ENCODE results near the gene TP53TG5.

TP53TG5 gene

DNA sequence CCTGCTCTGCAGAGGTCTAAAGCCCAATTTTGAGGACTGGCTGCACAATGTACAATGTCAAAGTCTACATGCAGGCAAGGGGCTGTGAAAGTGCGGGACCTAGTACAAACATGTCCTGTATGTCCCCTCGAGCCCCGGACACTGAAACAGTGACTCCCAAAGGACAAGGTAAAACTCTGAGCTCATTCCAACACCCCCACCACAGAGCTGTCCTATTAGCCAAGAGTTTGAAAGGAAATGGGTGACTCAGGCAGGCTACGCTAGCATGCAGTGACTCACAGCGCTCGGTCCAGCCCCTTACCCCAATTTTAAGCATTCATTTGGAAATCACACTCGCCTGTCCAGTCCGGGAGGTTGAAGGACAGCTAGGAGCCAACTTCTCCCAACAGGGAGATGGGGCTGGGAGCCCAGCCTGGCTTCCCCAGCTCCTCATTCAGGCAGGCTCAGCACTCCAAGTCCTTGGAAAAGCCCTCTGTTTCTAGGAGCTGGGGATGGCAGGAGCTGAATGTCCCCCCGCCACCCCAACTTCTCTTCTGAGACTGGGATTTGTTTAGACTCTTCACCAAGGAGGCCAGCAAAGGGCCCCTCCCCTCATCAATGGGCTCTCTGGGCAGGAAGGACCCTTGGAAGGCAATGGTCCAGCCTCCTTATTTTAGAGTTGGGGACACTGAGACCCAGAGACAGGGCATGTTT is 33.8 kb downstream of the TP53TG5 start:
- no peak for TF ChIP-seq CTCF (conservative IDR thresholded peaks at IDR 0.05; ENCODE audit: control insufficient read depth, insufficient read depth, low read depth, low read length)
- peak; percentile 94 for DNase-seq (ENCODE audit: low read depth)
- peak overlapping the region; percentile 36 for H3K4me3 ChIP-seq (ENCODE audit: control insufficient read depth, low read depth, low read length)

DNA sequence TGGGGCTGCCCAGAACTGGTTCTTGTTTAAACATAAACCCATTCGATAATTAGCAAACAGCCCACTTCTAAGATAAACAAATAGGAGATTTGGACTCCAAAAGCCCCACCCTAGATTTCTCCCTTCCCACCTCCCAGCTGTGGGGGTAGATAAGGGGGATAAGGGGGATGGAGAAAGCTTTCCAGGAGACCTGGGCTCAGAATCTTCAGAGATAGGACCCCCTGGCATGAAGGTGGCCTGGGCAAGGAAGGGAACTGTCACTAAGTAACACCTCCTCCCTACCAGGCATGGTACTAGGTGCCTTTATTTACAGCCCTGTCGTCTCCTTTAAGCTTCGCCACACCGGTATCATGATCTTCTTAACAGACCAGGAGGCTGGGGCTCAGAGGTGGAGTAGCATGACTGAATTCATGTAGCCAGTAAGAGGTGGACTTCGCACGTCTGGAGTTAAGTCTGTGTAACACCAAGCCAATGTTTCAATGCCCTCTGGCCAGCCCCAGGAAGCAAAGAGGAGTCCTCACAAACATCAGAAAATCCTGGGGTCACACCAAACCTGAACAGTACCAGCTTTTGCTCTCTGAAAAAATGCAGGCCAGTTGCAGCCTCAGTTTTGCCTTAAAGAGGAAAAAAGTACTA is 34.5 kb downstream of the TP53TG5 start:
- no peak for DNase-seq (ENCODE audit: low read depth)
- peak overlapping the region; percentile 36 for H3K4me3 ChIP-seq (ENCODE audit: control insufficient read depth, low read depth, low read length)

DNA sequence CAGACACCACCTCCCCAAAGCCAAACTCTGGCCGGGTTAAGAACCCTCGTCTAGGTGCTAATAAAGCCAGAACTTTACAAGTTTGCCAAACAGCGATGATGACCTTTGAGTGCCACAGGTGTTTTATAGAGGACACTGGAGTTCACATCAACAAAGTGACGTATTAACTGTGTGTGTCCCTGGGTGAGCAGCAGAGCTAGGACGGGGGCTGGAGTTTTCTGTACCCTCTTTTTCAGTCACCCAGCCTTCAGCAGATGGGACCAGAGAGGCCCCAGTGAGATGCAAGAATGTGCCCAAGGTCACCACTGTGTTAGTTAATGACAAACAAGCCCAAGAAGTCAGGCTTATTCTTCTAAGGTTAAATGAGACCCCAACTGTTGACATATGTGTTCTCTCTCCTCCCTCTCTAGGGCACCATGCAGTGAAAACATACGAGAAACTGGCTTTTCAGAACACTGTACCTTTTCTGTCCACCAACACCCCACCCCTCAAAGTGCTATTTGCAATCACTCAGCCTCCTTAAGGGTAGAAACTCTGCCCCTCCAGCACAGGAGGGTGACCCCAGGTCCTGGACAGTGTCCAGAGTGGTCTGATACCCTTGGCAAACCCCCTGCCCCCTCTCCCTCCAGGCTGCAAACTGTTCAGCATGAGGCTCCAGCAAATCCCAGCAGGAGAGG is 35.1 kb downstream of the TP53TG5 start:
- no peak overlapping the region for H3K4me3 ChIP-seq (ENCODE audit: control insufficient read depth, low read depth, low read length)
- TF ChIP-seq CTCF (conservative IDR thresholded peaks at IDR 0.05; ENCODE audit: control insufficient read depth, insufficient read depth, low read depth, low read length), result no peak
- no peak for DNase-seq (ENCODE audit: low read depth)

More for the DNA sequence above, 34.5 kb downstream of the TP53TG5 start:
- TF ChIP-seq CTCF (conservative IDR thresholded peaks at IDR 0.05; ENCODE audit: control insufficient read depth, insufficient read depth, low read depth, low read length), result no peak

DNA sequence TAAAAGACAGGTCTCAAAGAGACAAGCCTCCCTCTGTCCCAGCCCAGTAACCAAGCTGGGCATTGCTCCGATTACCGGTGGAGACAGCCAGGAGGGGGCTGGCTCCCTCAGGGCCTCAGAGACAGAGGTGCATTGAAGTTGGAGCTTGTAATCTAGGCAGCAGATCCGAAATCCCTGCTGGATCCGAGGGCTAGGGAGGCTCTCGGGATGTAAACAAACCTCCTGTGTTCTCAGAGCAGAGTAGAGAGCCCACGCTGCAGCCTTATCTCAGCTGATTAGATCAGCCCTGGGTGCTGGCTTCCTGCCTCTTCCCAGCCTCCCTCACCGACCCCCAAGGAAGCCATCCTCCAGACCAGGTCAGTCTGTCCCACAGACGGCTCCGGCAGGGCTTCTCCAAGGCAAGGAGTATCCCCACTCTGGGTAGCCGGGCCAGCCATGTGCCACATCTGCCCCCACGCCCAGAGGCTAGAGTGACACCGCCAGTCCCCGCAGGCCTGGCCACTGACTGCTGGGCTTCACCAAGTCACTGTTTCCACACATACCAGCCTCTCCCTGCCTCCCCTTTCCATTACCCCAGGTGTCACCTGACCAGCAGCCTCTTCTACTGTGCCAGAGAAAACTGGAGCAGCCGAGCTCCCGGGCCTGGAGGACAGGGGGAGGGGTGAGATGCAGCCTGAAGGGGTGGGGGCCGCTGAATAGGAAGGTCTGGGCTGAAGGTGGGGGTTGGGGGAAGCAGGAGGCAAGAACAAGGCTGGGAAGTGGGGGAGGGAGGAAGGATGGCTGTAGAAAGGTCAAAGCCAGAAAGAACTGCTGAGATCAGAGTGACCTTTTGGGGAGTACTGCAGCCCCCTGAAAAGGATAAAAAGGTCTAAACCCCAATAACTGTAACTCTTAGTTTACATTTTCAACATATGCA is 35.9 kb downstream of the TP53TG5 start:
- DNase-seq (ENCODE audit: low read depth), result no peak
- TF ChIP-seq CTCF (conservative IDR thresholded peaks at IDR 0.05; ENCODE audit: control insufficient read depth, insufficient read depth, low read depth, low read length), result no peak
- H3K4me3 ChIP-seq (ENCODE audit: control insufficient read depth, low read depth, low read length), result peak overlapping the region; percentile 7

DNA sequence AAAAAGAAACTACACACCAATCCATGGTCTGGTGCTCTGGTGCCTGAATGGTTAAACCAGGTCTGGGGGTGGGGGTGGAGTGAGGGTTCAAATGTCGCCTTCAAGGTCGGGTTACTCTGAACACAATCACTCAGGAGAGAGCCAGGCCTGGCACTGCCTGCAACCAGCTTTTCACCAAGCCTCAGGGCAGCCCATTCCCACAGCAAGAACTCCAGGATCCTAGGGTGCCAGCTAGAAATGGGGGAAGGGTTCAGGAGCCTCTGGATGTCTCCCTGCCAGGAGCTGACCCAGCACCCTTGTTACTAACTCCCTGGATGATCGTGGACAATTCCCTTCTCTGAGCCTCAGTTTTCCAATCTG is 36.6 kb downstream of the TP53TG5 start:
- DNase-seq (ENCODE audit: low read depth), result no peak
- TF ChIP-seq CTCF (conservative IDR thresholded peaks at IDR 0.05; ENCODE audit: control insufficient read depth, insufficient read depth, low read depth, low read length), result no peak
- no peak overlapping the region for H3K4me3 ChIP-seq (ENCODE audit: control insufficient read depth, low read depth, low read length)

DNA sequence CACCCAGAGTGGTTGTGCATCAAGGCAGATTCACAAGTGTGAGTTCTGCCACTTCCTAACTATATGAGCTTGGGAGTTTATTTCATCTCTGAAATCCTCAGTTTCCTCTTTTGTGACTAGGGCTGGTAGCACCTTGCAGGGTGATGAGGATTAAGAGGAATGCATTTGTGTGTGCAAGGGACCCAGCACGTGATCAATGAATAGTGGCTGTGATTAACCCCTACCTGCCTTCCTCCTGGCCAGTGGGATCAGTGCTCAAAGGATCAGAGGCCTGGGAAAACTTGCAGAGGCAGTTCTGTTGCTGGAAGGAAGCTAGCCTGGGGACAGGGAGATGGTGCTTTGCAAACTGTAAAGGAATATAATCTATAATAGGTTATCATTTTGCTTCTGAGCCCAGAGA is 37.2 kb downstream of the TP53TG5 start:
- TF ChIP-seq CTCF (conservative IDR thresholded peaks at IDR 0.05; ENCODE audit: control insufficient read depth, insufficient read depth, low read depth, low read length), result no peak
- H3K4me3 ChIP-seq (ENCODE audit: control insufficient read depth, low read depth, low read length), result no peak overlapping the region
- DNase-seq (ENCODE audit: low read depth), result no peak

All from fibroblast of mammary gland (primary cell).